ENCODE measurements around the gene VAMP2.

Gene VAMP2

GRCh38 chr17:8138374-8138671 lies 24.4 kb downstream of the VAMP2 start:
- peak overlapping the region; percentile 47 for H3K4me3 ChIP-seq (ENCODE audit: low read depth, low read length)
- peaks cover 33% of the 10 kb centered on the region for H3K36me3 ChIP-seq (replicated peaks)
- no peaks in the 10 kb centered on the region for H3K27me3 ChIP-seq (replicated peaks)
- H3K27ac ChIP-seq = peak overlapping the region; percentile 13
- DNase-seq = no peak
- TF ChIP-seq CTCF (IDR thresholded peaks at IDR 0.05; ENCODE audit: low read depth, low read length, missing control alignments) = no peak
- in situ Hi-C loops (cut with HindIII; ENCODE audit: low pct_ligation_motif_present, low sequenced_read_pairs) = no loop called here

- no peak for TF ChIP-seq CTCF (IDR thresholded peaks at IDR 0.05; ENCODE audit: low read depth, low read length, missing control alignments)
- no peak for DNase-seq
- H3K27ac ChIP-seq = peak overlapping the region; percentile 13
- peak overlapping the region; percentile 47 for H3K4me3 ChIP-seq (ENCODE audit: low read depth, low read length)
- in situ Hi-C loops (cut with HindIII; ENCODE audit: low pct_ligation_motif_present, low sequenced_read_pairs) = no loop called here
- H3K27me3 ChIP-seq (replicated peaks) = no peaks in the 10 kb centered on the region
- H3K36me3 ChIP-seq (replicated peaks) = peaks cover 31% of the 10 kb centered on the region
Measured at GRCh38 chr17:8137645-8138373, 24.9 kb downstream of the VAMP2 start.

- H3K27me3 ChIP-seq (replicated peaks) = no peaks in the 10 kb centered on the region
- TF ChIP-seq CTCF (IDR thresholded peaks at IDR 0.05; ENCODE audit: low read depth, low read length, missing control alignments) = no peak
- no peak for DNase-seq
- H3K36me3 ChIP-seq (replicated peaks) = no peaks in the 10 kb centered on the region
- no peak overlapping the region for H3K4me3 ChIP-seq (ENCODE audit: low read depth, low read length)
- H3K27ac ChIP-seq = no peak overlapping the region
- in situ Hi-C loops (cut with HindIII; ENCODE audit: low pct_ligation_motif_present, low sequenced_read_pairs) = no loop called here
Measured at GRCh38 chr17:8133941-8134340, 28.8 kb downstream of the VAMP2 start.

- DNase-seq = no peak
- Histone ChIP-seq H3K27ac (no peak overlapping the region), H3K36me3 (replicated peaks) (no peaks in the 10 kb centered on the region), H3K27me3 (replicated peaks) (no peaks in the 10 kb centered on the region), H3K4me3 (ENCODE audit: low read depth, low read length) (no peak overlapping the region)
- in situ Hi-C loops (cut with HindIII; ENCODE audit: low pct_ligation_motif_present, low sequenced_read_pairs) = no loop called here
- TF ChIP-seq CTCF (IDR thresholded peaks at IDR 0.05; ENCODE audit: low read depth, low read length, missing control alignments) = no peak
Measured at GRCh38 chr17:8133399-8133798, 29.3 kb downstream of the VAMP2 start.

- Histone ChIP-seq H3K27me3 (replicated peaks) (no peaks in the 10 kb centered on the region), H3K36me3 (replicated peaks) (no peaks in the 10 kb centered on the region), H3K4me3 (ENCODE audit: low read depth, low read length) (no peak overlapping the region), H3K27ac (no peak overlapping the region)
- DNase-seq = no peak
- no peak for TF ChIP-seq CTCF (IDR thresholded peaks at IDR 0.05; ENCODE audit: low read depth, low read length, missing control alignments)
- in situ Hi-C loops (cut with HindIII; ENCODE audit: low pct_ligation_motif_present, low sequenced_read_pairs) = no loop called here
Measured at GRCh38 chr17:8131844-8132441, 30.8 kb downstream of the VAMP2 start.
